ENCODE data around the gene GPR37. TPM values are rescaled to one million over a fixed set of nuclear protein-coding genes. Genes with fewer than 3 reads are reported as not detected.

The GPR37 gene
- 3.8 TPM for polyA plus RNA-seq (2013, experiment 1 of 2; ENCODE audit: insufficient read length)
- polyA plus RNA-seq (2013, experiment 2 of 2; ENCODE audit: insufficient read length): 3.5 TPM

GRCh38 chr7:124765401-124766352 lies at the start of gene GPR37:
Gene GPR37, minus strand, starts transcription at chr7:124765792. Its CDS starts 816 bp downstream, at chr7:124764976.
- DNase-seq: peak; percentile 65

- DNase-seq: no peak
Observed at GRCh38 chr7:124813994-124814798, 48.6 kb upstream of the GPR37 start.

DNA sequence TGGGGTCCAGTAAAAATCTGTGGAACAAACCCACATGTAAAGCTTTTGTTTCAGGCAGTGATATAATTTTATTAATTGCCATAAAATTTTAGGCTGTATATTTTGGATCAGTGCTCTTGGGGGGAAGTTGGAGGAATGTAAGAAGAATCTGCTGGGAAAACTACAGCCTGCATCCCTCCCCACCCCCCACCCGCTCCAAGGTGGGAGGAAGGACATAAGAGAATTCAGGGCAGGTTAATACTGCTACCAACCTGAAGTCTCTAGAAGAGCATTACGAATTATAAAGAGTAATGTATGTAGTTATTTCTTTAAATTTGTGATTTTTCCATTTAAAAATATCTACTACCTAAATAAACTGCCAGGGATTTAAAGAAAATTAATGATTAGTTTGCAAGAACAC lies 47.2 kb upstream of the GPR37 start:
- DNase-seq: no peak

GRCh38 chr7:124811341-124811740 lies 45.7 kb upstream of the GPR37 start:
- no peak for DNase-seq

GRCh38 chr7:124810605-124811004 lies 45.0 kb upstream of the GPR37 start:
- DNase-seq: no peak

DNA sequence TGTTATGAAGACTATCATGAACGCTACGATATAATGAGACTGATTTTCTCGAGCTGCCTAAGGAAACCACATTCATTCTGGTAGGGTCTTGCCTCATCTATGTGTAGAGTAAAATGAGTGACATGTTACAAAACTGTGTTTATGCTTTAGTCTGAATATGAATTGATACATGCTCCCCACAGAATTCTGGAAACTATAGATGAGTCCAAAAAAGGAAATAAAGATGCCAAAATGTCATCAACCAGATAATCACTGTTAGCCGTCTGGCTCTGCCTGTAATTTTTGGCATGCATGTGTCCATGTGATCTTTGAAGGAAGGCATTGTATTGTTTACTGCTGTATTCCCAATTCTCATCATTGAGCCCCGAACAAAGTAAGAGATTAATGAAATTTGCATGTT lies 42.6 kb upstream of the GPR37 start:
- DNase-seq: no peak

DNA sequence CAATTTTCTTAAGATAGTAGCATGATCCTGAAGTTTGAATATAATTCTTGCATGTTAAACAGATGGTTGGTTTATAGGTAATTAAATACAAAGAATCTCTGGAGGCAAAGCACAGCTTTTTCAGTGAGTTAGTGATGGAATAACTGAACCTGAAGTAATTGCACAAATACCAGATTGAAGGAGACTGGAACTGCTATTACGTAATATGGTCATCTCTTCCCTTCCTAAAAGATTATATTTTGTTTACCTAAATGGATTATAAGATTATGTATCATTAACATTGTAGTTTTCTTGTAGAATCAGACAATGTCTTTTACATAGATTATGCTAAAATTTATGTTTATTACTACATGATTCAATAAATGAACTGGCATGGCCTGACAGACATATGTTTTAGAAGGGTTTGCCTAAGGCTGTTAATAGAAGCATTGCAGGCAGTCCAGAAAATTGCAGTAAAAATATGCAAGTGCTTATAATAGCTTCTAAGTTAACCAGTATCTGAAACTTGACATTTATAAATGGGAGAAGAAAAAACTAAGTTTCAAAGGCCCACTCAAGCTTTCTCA lies 35.8 kb upstream of the GPR37 start:
- DNase-seq: no peak

GRCh38 chr7:124800386-124800785 lies 34.8 kb upstream of the GPR37 start:
- no peak for DNase-seq

GRCh38 chr7:124799448-124799847 lies 33.9 kb upstream of the GPR37 start:
- DNase-seq: no peak

- DNase-seq: no peak
Observed at GRCh38 chr7:124796771-124797170, 31.2 kb upstream of the GPR37 start.

GRCh38 chr7:124792696-124793095 lies 27.1 kb upstream of the GPR37 start:
- no peak for DNase-seq

GRCh38 chr7:124792002-124792401 lies 26.4 kb upstream of the GPR37 start:
- DNase-seq: peak; percentile 6

GRCh38 chr7:124791426-124791825 lies 25.8 kb upstream of the GPR37 start:
- no peak for DNase-seq

- DNase-seq: no peak
Observed at GRCh38 chr7:124790645-124791044, 25.1 kb upstream of the GPR37 start.

GRCh38 chr7:124785994-124786393 lies 20.4 kb upstream of the GPR37 start:
- DNase-seq: no peak

DNA sequence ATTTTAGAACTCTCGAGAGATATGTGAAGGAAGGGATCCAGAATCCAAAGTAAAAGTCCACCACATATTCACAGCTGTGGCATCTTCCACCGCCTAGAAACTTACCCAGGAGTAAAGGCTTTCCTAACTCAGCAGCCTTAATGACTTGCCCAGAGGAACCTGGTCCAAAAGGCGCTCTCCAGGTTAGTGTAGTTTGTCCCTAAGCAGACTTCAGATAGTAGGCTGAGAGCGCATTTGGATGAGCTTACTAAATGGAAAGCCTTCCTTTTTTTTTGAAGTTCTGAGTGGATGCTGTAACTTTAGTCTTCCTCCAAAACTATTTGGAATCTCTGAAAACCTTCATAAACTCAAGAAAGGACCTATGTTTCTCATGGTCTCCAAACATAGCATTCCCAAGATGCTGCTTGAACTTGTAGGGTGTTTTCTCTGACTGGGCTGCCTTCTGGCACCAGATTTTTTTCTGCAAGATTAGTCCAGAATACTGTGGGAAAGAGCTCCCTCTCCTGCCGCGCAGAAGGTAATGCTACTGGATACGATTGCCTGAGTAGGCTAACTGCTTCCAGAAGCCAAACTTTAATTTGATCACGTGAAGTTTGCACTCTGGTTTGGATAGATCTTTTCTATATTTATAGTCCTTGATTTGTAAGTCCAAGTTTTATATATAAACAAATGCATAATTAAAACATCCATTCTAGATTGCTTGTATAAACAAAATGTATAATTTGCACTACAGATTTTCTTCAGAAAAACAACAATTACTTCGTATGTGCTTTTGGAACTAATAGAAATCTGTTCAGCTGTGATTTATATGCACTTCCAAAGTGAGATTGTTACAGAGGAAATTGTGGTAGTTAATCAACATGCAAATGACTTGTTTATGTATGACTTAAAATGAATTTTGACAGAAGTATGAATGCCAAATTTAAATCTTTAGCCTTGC lies 19.6 kb upstream of the GPR37 start:
- peak; percentile 61 for DNase-seq

- DNase-seq: no peak
Observed at GRCh38 chr7:124783271-124783670, 17.7 kb upstream of the GPR37 start.

- peak; percentile 27 for DNase-seq
Observed at GRCh38 chr7:124781907-124782734, 16.5 kb upstream of the GPR37 start.

GRCh38 chr7:124781418-124781817 lies 15.8 kb upstream of the GPR37 start:
- DNase-seq: no peak

DNA sequence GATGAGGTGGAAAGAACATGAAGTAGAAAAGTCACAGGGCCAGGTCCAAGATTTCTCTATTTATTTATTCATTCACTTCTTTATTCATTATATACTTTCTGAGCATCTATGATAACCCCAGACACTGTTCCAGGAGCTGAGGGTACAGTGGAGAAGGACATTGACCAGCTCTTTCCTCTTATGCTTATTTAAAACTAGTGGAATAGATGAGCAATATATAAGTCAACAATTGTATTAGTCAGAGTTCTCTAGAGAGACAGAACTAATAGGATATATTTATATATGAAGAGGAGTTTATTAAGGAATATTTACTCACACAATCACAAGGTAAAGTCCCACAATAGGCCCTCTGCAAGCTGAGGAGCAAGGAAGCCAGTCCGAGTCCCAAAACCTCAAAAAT lies 15.0 kb upstream of the GPR37 start:
- DNase-seq: no peak

DNA sequence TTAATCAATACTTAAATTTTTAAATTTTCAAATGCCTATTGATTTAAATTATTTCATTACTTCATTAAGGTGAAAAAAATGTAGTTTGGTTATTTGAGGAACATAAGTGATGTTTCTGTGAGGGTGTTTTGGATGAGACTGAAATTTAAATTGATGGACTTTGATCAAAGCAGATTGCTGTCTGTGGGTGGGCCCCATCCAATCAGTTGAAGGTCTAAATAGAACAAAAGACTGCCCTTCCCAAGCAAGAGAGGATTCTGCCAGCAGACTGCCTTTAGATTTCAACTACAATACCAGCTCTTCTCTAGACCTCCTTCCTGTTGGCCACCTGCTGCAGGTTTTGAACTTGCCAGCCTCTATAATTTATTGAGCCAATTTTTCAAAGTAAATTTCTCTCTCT lies 14.5 kb upstream of the GPR37 start:
- DNase-seq: no peak

Data from fibroblast of skin of abdomen (primary cell).